HepG2 (cell line): ENCODE data around the gene CYSRT1. TPM values are rescaled to one million over a fixed set of nuclear protein-coding genes. Genes with fewer than 3 reads are reported as not detected.

Experiments used
- ADNP ChIP-seq: sonication (generic); formaldehyde crosslinking; IDR thresholded peaks from 2 replicates; pipeline ENCODE4 v1.4.0; 2020; ENCODE audit warnings: missing genetic modification reagents
- ASH2L ChIP-seq: fragments of 300-600, 200-600 bp; sonication (generic); IDR thresholded peaks from 2 replicates; pipeline ENCODE4 v1.7.0; 2017; ENCODE audit warnings: low read depth, mild to moderate bottlenecking, moderate library complexity, mixed read lengths, low read length; ENCODE audit not compliant: insufficient read length
- GTF2F1 ChIP-seq: fragments of 150-350 bp; IDR thresholded peaks from 2 replicates; pipeline ENCODE4 v1.6.1; 2014; ENCODE audit warnings: low read length
- RAD21 ChIP-seq: fragments of 450-650 bp; formaldehyde crosslinking; IDR thresholded peaks from 2 replicates; pipeline ENCODE4 v1.5.0; 2020; ENCODE audit warnings: mild to moderate bottlenecking
- TARDBP ChIP-seq: sonication (generic); formaldehyde crosslinking; IDR thresholded peaks from 2 replicates; pipeline ENCODE4 v1.8.0; 2022; ENCODE audit warnings: mild to moderate bottlenecking, missing genetic modification reagents
- ZBTB20 ChIP-seq: sonication (generic); formaldehyde crosslinking; IDR thresholded peaks from 2 replicates; pipeline ENCODE4 v1.8.1; 2023; ENCODE audit warnings: missing genetic modification reagents, low read depth, mild to moderate bottlenecking, borderline replicate concordance
- ZNF264 ChIP-seq: sonication (generic); formaldehyde crosslinking; IDR thresholded peaks from 2 replicates; pipeline ENCODE4 v1.4.0; 2020; ENCODE audit warnings: missing genetic modification reagents
- ZSCAN22 ChIP-seq: sonication (generic); formaldehyde crosslinking; IDR thresholded peaks from 2 replicates; pipeline ENCODE4 v1.4.0; 2020; ENCODE audit warnings: mild to moderate bottlenecking, missing genetic modification reagents
- ZSCAN29 ChIP-seq: sonication (generic); formaldehyde crosslinking; conservative IDR thresholded peaks from 2 replicates; pipeline ENCODE4 v1.4.0; 2020; ENCODE audit warnings: mild to moderate bottlenecking, missing genetic modification reagents
- polyA plus RNA-seq, 8 experiments: library from polyadenylated mRNA; depleted of rRNA in 3 of 8; stranded (reverse) in 7 of 8; unstranded in 1 of 8; fragments of >200 nt; fragmentation: Illumina TruSeq in 4 of 8; extraction: Trizol in 4 of 8; gene quantifications; 2 replicates each; pipeline versions ENCODE4 v1.2.1 to v1.2.3, GENCODE V29; 2011 to 2016; ENCODE audit warnings: low read depth in 4 of 8, missing spikeins in 1 of 8, mixed read lengths in 1 of 8; ENCODE audit not compliant: insufficient read depth in 1 of 8
- total RNA-seq, 5 experiments: library from RNA; depleted of rRNA; stranded (reverse); fragments of >200 nt; fragmentation: Illumina TruSeq; extraction: Trizol; gene quantifications; 2 replicates each; pipeline ENCODE4 v1.2.3, GENCODE V29; 2016; ENCODE audit warnings: low read depth in 1 of 5
- TF ChIP-seq, protein P1 (sequence below): sonication (generic); formaldehyde crosslinking; IDR thresholded peaks from 2 replicates; pipeline ENCODE4 v1.4.0; 2020; ENCODE audit warnings: mild to moderate bottlenecking, missing genetic modification reagents
- TF ChIP-seq, protein P2 (sequence below): IDR thresholded peaks from 2 replicates; pipeline ENCODE4 v1.6.1; 2016; ENCODE audit warnings: mild to moderate bottlenecking, missing biosample characterization, missing genetic modification reagents
- TF ChIP-seq, protein P3 (sequence below): sonication (generic); formaldehyde crosslinking; IDR thresholded peaks from 2 replicates; pipeline ENCODE4 v1.4.0; 2020; ENCODE audit warnings: missing genetic modification reagents
- TF ChIP-seq, protein P4 (sequence below): sonication (generic); formaldehyde crosslinking; IDR thresholded peaks from 2 replicates; pipeline ENCODE4 v1.8.1; 2022; ENCODE audit warnings: low read depth, mild to moderate bottlenecking, missing genetic modification reagents

Gene CYSRT1
- total and polyA plus RNA-seq, 2 of the 13 experiments (the other 11 are each of a cell fraction or from before 2014, with no cell fraction given) = 1.5 to 2.1 TPM

DNA sequence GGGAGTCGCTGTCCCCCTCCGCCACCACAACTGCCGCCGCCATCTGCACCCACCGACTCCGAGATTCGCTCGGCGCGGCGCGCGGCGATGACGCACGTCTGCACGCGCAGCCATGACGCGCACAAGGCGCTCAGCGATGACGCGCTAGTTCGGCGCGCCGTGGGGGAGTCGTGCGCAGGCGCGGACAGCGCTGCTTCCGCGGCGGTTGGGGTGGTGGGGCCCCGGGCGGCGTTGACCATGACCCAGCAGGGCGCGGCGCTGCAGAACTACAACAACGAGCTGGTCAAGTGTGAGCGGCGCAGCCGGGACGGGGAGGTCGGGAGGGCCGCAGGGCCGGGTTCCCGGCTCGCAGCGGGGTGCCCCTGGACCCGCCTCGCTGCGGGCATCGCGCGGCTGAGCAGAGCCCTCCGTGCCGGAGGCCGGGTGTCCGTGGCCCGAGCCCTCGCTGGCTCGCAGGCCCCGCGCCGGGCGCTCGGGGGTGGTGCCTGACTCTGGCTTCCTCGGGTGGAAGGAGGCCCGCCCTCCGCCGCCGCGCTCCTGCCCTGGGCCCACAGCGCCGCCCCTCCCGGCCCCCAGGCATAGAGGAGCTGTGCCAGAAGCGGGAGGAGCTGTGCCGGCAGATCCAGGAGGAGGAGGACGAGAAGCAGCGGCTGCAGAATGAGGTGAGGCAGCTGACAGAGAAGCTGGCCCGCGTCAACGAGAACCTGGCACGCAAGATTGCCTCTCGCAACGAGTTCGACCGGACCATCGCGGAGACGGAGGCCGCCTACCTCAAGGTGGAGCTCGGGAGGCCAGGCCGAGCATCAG lies 36.3 kb upstream of the CYSRT1 start, which contains the start of the genes ANAPC2 and SSNA1 (continued):
- TF ChIP-seq, protein P1, sequence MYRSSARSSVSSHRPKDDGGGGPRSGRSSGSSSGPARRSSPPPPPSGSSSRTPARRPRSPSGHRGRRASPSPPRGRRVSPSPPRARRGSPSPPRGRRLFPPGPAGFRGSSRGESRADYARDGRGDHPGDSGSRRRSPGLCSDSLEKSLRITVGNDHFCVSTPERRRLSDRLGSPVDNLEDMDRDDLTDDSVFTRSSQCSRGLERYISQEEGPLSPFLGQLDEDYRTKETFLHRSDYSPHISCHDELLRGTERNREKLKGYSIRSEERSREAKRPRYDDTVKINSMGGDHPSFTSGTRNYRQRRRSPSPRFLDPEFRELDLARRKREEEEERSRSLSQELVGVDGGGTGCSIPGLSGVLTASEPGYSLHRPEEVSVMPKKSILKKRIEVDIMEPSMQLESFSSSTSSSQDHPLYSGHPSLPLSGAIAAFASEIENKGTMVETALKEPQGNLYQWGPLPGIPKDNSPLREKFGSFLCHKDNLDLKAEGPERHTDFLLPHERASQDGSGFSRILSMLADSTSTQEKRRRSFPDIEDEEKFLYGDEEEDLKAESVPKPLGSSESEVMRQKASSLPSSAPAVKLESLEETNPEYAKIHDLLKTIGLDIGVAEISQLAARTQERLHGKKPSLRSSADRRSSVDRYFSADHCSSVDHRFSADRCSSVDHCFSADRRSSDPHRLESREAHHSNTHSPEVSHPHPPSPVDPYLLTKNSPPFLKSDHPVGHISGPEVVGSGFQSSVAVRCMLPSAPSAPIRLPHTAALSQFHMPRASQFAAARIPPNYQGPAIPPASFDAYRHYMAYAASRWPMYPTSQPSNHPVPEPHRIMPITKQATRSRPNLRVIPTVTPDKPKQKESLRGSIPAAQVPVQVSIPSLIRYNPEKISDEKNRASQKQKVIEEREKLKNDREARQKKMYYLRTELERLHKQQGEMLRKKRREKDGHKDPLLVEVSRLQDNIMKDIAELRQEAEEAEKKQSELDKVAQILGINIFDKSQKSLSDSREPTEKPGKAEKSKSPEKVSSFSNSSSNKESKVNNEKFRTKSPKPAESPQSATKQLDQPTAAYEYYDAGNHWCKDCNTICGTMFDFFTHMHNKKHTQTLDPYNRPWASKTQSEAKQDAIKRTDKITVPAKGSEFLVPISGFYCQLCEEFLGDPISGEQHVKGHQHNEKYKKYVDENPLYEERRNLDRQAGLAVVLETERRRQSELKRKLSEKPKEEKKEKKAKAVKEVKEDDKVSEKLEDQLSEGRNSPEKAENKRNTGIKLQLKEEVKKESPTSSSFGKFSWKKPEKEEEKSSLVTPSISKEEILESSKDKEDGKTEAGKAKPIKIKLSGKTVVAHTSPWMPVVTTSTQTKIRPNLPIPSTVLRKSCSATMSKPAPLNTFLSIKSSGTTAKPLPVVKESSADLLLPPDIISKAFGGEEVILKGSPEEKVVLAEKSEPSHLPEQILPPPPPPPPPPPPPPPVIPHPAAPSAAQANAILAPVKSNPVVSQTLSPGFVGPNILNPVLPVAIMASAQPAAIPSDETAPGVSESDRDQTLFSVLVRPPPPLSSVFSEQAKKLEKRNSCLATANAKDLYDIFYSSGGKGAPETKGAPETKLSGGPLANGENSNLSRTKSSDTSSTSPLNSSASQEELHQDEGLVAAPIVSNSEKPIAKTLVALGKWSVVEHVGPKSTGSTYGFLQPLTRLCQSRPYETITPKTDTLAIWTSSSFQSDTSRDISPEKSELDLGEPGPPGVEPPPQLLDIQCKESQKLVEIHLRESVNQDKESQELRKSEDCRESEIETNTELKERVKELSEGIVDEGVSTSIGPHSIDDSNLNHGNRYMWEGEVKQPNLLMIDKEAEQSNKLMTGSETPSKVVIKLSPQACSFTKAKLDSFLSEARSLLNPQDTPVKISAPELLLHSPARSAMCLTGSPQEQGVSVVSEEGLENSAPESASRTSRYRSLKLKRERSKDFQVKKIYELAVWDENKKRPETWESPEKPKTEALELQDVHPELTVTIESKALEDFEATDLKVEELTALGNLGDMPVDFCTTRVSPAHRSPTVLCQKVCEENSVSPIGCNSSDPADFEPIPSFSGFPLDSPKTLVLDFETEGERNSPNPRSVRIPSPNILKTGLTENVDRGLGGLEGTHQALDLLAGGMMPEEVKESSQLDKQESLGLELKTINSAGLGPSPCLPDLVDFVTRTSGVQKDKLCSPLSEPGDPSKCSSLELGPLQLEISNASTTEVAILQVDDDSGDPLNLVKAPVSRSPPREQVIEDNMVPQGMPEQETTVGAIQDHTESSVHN (CRISPR knock-in tag) = no peak
- TF ChIP-seq, protein P2, sequence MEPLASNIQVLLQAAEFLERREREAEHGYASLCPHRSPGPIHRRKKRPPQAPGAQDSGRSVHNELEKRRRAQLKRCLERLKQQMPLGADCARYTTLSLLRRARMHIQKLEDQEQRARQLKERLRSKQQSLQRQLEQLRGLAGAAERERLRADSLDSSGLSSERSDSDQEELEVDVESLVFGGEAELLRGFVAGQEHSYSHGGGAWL (CRISPR knock-in tag) = peak; percentile 85
- TF ChIP-seq RAD21 (CRISPR knock-in tag) (peak; percentile 92), ADNP (CRISPR knock-in tag) (no peak), ZNF264 (0 out of 2 replicates have a peak, but pooled peaks have one; percentile 27), GTF2F1 (0 out of 2 replicates have a peak, but pooled peaks have one; percentile 56), ZBTB20 (no peak), ZSCAN22 (peak; percentile 49; the same call in 1 of the 2 replicates), ASH2L (peak; percentile 72), ZSCAN29 (CRISPR knock-in tag) (no peak), TARDBP (CRISPR knock-in tag) (peak; percentile 97)
- TF ChIP-seq, protein P3, sequence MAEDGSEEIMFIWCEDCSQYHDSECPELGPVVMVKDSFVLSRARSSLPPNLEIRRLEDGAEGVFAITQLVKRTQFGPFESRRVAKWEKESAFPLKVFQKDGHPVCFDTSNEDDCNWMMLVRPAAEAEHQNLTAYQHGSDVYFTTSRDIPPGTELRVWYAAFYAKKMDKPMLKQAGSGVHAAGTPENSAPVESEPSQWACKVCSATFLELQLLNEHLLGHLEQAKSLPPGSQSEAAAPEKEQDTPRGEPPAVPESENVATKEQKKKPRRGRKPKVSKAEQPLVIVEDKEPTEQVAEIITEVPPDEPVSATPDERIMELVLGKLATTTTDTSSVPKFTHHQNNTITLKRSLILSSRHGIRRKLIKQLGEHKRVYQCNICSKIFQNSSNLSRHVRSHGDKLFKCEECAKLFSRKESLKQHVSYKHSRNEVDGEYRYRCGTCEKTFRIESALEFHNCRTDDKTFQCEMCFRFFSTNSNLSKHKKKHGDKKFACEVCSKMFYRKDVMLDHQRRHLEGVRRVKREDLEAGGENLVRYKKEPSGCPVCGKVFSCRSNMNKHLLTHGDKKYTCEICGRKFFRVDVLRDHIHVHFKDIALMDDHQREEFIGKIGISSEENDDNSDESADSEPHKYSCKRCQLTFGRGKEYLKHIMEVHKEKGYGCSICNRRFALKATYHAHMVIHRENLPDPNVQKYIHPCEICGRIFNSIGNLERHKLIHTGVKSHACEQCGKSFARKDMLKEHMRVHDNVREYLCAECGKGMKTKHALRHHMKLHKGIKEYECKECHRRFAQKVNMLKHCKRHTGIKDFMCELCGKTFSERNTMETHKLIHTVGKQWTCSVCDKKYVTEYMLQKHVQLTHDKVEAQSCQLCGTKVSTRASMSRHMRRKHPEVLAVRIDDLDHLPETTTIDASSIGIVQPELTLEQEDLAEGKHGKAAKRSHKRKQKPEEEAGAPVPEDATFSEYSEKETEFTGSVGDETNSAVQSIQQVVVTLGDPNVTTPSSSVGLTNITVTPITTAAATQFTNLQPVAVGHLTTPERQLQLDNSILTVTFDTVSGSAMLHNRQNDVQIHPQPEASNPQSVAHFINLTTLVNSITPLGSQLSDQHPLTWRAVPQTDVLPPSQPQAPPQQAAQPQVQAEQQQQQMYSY (CRISPR knock-in tag) = peak; percentile 71
- TF ChIP-seq, protein P4, sequence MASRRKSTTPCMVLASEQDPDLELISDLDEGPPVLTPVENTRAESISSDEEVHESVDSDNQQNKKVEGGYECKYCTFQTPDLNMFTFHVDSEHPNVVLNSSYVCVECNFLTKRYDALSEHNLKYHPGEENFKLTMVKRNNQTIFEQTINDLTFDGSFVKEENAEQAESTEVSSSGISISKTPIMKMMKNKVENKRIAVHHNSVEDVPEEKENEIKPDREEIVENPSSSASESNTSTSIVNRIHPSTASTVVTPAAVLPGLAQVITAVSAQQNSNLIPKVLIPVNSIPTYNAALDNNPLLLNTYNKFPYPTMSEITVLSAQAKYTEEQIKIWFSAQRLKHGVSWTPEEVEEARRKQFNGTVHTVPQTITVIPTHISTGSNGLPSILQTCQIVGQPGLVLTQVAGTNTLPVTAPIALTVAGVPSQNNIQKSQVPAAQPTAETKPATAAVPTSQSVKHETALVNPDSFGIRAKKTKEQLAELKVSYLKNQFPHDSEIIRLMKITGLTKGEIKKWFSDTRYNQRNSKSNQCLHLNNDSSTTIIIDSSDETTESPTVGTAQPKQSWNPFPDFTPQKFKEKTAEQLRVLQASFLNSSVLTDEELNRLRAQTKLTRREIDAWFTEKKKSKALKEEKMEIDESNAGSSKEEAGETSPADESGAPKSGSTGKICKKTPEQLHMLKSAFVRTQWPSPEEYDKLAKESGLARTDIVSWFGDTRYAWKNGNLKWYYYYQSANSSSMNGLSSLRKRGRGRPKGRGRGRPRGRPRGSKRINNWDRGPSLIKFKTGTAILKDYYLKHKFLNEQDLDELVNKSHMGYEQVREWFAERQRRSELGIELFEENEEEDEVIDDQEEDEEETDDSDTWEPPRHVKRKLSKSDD = peak; percentile 98
